Mesendoderm (in vitro differentiated cells): Measurements from ENCODE around the gene COLEC11.

Source experiments
- DNase-seq: peaks from one replicate; pipeline ENCODE4 v3.0.0; 2013
- H2AK5ac ChIP-seq: 2 replicates; pipeline ENCODE4 v1.6.1; 2013; ENCODE audit warnings: low read length, inconsistent platforms
- H2BK120ac ChIP-seq: 2 replicates; pipeline ENCODE4 v1.6.1; 2013; ENCODE audit warnings: low read depth, mild to moderate bottlenecking, low read length, moderate library complexity, mixed read lengths
- H2BK15ac ChIP-seq: replicated peaks from 2 replicates; pipeline ENCODE4 v1.6.1; 2013; ENCODE audit warnings: low read depth, mild to moderate bottlenecking, moderate library complexity
- H2BK5ac ChIP-seq: 2 replicates; pipeline ENCODE4 v1.6.1; 2013; ENCODE audit warnings: low read length, inconsistent platforms
- H3K18ac ChIP-seq: 2 replicates; pipeline ENCODE4 v1.6.1; 2013; ENCODE audit warnings: mild to moderate bottlenecking, low read length, mixed read lengths
- H3K23ac ChIP-seq: one replicate; pipeline ENCODE4 v1.6.1; 2013; ENCODE audit warnings: low read length
- H3K27ac ChIP-seq: 2 replicates; pipeline ENCODE4 v1.5.1; 2013; ENCODE audit warnings: low read depth, mild to moderate bottlenecking, inconsistent platforms, low read length, moderate library complexity
- H3K27me3 ChIP-seq: 2 replicates; pipeline ENCODE4 v1.6.1; 2013; ENCODE audit warnings: low read length, control low read depth, mild to moderate bottlenecking, inconsistent platforms; ENCODE audit not compliant: insufficient read depth, poor library complexity
- H3K36me3 ChIP-seq: 2 replicates; pipeline ENCODE4 v1.6.1; 2013; ENCODE audit warnings: low read length, inconsistent platforms; ENCODE audit not compliant: control insufficient read depth, insufficient read depth
- H3K4ac ChIP-seq: one replicate; pipeline ENCODE4 v1.6.1; 2013; ENCODE audit warnings: low read depth, mild to moderate bottlenecking, low read length, moderate library complexity
- H3K4me1 ChIP-seq: 2 replicates; pipeline ENCODE4 v1.6.1; 2013; ENCODE audit warnings: low read depth, low read length, inconsistent platforms; ENCODE audit not compliant: control insufficient read depth
- H3K4me2 ChIP-seq: 2 replicates; pipeline ENCODE4 v1.6.1; 2013; ENCODE audit warnings: low read length
- H3K4me3 ChIP-seq: 2 replicates; pipeline ENCODE4 v1.5.1; 2013; ENCODE audit warnings: mild to moderate bottlenecking, low read length
- H3K56ac ChIP-seq: one replicate; pipeline ENCODE4 v1.6.1; 2013; ENCODE audit warnings: low read length
- H3K79me1 ChIP-seq: 2 replicates; pipeline ENCODE4 v1.6.1; 2013; ENCODE audit warnings: low read length, inconsistent platforms
- H3K79me2 ChIP-seq: 2 replicates; pipeline ENCODE4 v1.6.1; 2013; ENCODE audit warnings: mild to moderate bottlenecking, low read length; ENCODE audit not compliant: control insufficient read depth, insufficient read depth
- H3K9ac ChIP-seq: 2 replicates; pipeline ENCODE4 v1.6.1; 2013; ENCODE audit warnings: low read length, inconsistent platforms
- H4K5ac ChIP-seq: one replicate; pipeline ENCODE4 v1.6.1; 2013; ENCODE audit warnings: low read length
- H4K8ac ChIP-seq: one replicate; pipeline ENCODE4 v1.6.1; 2013; ENCODE audit warnings: low read depth, mild to moderate bottlenecking, control low read depth, low read length, moderate library complexity
- WGBS: extraction: QIAGEN DNeasy Blood & Tissue Kit; methylation state at CpG from one replicate; pipeline ENCODE4 v1.1.7; 2013; ENCODE audit warnings: low lambda C conversion rate, missing lambda C conversion rate; ENCODE audit not compliant: insufficient coverage; ENCODE audit errors: extremely low coverage; 5-methylcytosine and 5-hydroxymethylcytosine counted together

COLEC11 gene

DNA sequence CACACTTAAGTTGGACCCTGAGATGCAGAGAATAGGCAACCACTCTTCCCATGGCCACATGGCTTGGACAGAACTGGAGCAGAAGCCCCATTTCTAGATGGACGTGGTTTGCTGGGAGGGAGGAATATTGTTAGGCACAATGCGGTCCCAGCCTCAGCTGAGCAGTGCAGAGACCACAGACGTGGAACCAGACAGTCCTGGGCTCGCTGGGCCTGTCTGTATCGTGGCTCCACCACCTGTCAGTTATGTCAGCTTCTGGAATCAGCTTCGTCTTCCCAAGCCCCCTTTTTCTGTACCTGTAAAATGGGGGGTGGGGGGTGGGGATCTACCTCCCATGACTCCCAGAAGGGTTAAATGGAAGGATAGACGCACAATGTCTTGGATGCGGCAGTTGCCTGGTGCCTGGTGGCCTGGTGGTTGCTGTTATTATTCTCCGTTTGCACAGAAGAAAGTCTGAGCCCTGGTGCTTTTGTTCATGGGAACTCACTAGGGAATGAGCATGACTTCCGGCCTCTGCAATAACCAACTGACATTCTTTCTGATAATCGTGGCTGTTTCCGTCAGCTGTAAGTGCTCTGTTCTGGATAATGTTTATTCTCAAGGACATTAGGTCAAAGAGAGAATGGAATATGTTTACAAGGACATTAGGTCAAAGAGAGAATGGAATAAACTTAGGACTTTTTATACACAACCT, 31.4 kb downstream of the COLEC11 start:
- WGBS: no CpG with 5 or more reads among the region's 12 CpGs

DNA sequence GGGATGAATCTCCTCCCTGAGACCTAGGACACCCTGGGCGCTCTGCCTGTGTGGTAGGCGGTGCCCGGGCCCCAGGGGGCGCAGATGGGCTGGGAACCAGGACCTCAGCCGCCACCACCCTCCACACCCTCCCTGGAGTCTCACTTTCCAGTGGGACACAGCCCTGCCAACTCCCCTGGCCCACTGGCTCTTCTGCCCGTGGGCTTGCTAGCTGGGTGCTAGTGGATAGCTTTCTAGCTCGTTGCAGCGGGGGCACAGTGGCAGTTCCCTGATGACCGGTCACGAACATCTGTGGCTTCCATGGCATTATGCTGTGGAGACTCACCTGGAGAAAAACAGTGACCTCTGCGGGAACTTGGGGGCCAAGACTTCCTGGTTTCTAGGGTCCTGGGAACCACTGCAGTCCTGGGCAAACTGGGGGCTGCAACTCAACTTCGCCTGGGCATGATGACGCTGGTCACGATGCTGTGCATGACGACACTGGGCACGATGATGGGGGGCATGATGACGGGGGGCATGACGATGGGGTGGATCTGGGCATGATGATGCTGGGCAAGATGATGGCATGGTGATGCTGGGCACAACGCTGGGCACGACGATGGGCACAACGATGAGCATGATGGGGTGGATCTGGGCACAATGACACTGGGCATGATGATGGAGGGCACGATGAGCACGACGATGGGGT, 32.0 kb downstream of the COLEC11 start:
- Histone ChIP-seq H2AK5ac (no peak overlapping the region), H3K27ac (no peak overlapping the region), H3K18ac (no peak overlapping the region), H2BK5ac (no peak overlapping the region), H3K27me3 (no peaks in the 10 kb centered on the region), H4K5ac (no peak overlapping the region), H3K56ac (no peak overlapping the region), H3K79me2 (no peaks in the 10 kb centered on the region), H3K4me3 (no peak overlapping the region), H3K36me3 (no peaks in the 10 kb centered on the region), H2BK120ac (no peak overlapping the region), H3K79me1 (no peaks in the 10 kb centered on the region), H3K4ac (no peak overlapping the region), H3K4me2 (no peak overlapping the region), H3K9ac (no peak overlapping the region), H3K23ac (no peak overlapping the region), H2BK15ac (no peak overlapping the region), H4K8ac (no peak overlapping the region), H3K4me1 (no peaks in the 10 kb centered on the region)
- WGBS: no CpG with 5 or more reads among the region's 25 CpGs
- DNase-seq: no peak

More for the DNA sequence above, 31.4 kb downstream of the COLEC11 start:
- Histone ChIP-seq H3K18ac (no peak overlapping the region), H3K4me1 (no peaks in the 10 kb centered on the region), H3K27ac (no peak overlapping the region), H2BK5ac (no peak overlapping the region), H4K8ac (no peak overlapping the region), H3K23ac (no peak overlapping the region), H2BK120ac (no peak overlapping the region), H4K5ac (no peak overlapping the region), H3K79me2 (no peaks in the 10 kb centered on the region), H3K4me3 (no peak overlapping the region), H2BK15ac (no peak overlapping the region), H2AK5ac (no peak overlapping the region), H3K56ac (no peak overlapping the region), H3K9ac (no peak overlapping the region), H3K27me3 (no peaks in the 10 kb centered on the region), H3K4me2 (no peak overlapping the region), H3K36me3 (no peaks in the 10 kb centered on the region), H3K79me1 (no peaks in the 10 kb centered on the region), H3K4ac (no peak overlapping the region)
- no peak for DNase-seq

DNA sequence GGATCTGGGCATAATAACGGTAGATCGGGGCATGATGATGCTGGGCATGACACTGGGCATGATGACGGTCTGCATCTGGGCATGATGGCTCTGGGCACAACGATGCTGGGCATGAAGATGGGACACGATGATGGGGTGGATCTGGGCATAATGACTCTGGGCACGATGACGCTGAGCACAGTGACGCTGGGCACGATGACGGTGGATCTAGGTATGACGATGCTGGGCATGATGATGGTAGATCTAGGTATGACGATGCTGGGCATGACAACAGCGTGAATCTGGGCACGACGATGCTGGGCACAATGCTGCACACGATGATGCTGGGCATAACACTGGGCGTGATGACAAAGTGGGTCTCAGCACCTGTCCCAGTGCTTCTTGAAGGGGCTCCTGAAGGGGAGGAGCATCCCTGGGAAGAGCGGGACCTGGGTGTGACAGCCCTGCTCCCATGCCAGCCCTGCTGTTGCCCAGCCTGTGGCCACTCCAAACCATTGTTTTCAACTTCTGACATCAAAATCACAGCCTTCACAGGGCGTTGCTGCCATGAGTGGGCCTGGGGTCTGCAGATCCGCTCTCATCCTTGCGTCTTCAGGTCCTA, 32.7 kb downstream of the COLEC11 start:
- H3K79me1 ChIP-seq: no peaks in the 10 kb centered on the region
- no peak overlapping the region for H3K23ac ChIP-seq
- no peak overlapping the region for H3K18ac ChIP-seq
- no peak overlapping the region for H2BK5ac ChIP-seq
- H3K27ac ChIP-seq: no peak overlapping the region
- H2BK120ac ChIP-seq: no peak overlapping the region
- H3K27me3 ChIP-seq: no peaks in the 10 kb centered on the region
- no peak overlapping the region for H2AK5ac ChIP-seq
- H3K56ac ChIP-seq: no peak overlapping the region
- DNase-seq: no peak
- no peak overlapping the region for H3K9ac ChIP-seq
- H2BK15ac ChIP-seq: no peak overlapping the region
- no peak overlapping the region for H4K8ac ChIP-seq
- H3K4me1 ChIP-seq: no peaks in the 10 kb centered on the region
- no peaks in the 10 kb centered on the region for H3K79me2 ChIP-seq
- H4K5ac ChIP-seq: no peak overlapping the region
- no peaks in the 10 kb centered on the region for H3K36me3 ChIP-seq
- H3K4me3 ChIP-seq: no peak overlapping the region
- H3K4ac ChIP-seq: no peak overlapping the region
- no peak overlapping the region for H3K4me2 ChIP-seq
- WGBS: no CpG with 5 or more reads among the region's 21 CpGs

GRCh38 chr2:3628241-3628679, 33.3 kb downstream of the COLEC11 start:
- Histone ChIP-seq H3K9ac (no peak overlapping the region), H3K79me2 (no peaks in the 10 kb centered on the region), H3K27ac (no peak overlapping the region), H3K18ac (no peak overlapping the region), H3K36me3 (no peaks in the 10 kb centered on the region), H2AK5ac (no peak overlapping the region), H3K56ac (no peak overlapping the region), H3K23ac (no peak overlapping the region), H4K5ac (no peak overlapping the region), H3K4ac (no peak overlapping the region), H2BK120ac (no peak overlapping the region), H3K4me1 (no peaks in the 10 kb centered on the region), H4K8ac (no peak overlapping the region), H3K4me2 (no peak overlapping the region), H3K4me3 (no peak overlapping the region), H3K27me3 (no peaks in the 10 kb centered on the region), H3K79me1 (no peaks in the 10 kb centered on the region), H2BK5ac (no peak overlapping the region), H2BK15ac (no peak overlapping the region)
- no CpG with 5 or more reads among the region's 10 CpGs for WGBS
- DNase-seq: no peak

GRCh38 chr2:3628800-3629199, 33.9 kb downstream of the COLEC11 start:
- Histone ChIP-seq H3K4me3 (no peak overlapping the region), H4K5ac (no peak overlapping the region), H3K4me1 (no peaks in the 10 kb centered on the region), H3K79me2 (no peaks in the 10 kb centered on the region), H3K4ac (no peak overlapping the region), H3K4me2 (no peak overlapping the region), H2BK120ac (no peak overlapping the region), H2BK15ac (no peak overlapping the region), H2AK5ac (no peak overlapping the region), H3K23ac (no peak overlapping the region), H3K18ac (no peak overlapping the region), H3K27ac (no peak overlapping the region), H3K27me3 (no peaks in the 10 kb centered on the region), H3K9ac (no peak overlapping the region), H3K79me1 (no peaks in the 10 kb centered on the region), H3K36me3 (no peaks in the 10 kb centered on the region), H4K8ac (no peak overlapping the region), H3K56ac (no peak overlapping the region), H2BK5ac (no peak overlapping the region)
- WGBS: no CpG with 5 or more reads among the region's 12 CpGs
- peak; percentile 66 for DNase-seq
